SH-SY5Y (cell line): ENCODE results near the gene CREBZF.

ENCODE experiments used
- GATA2 ChIP-seq: IDR thresholded peaks from 2 replicates; pipeline ENCODE4 v1.6.1; 2011; ENCODE audit warnings: mild to moderate bottlenecking, low read depth, low read length
- GATA3 ChIP-seq: IDR thresholded peaks from 2 replicates; pipeline ENCODE4 v1.6.1; 2011; ENCODE audit warnings: low read depth, mild to moderate bottlenecking, low read length, moderate library complexity

- TF ChIP-seq GATA2 (no peak), GATA3 (no peak)
Observed at GRCh38 chr11:85658180-85658579, 6.7 kb downstream of the CREBZF start.
